DOHH2 (cell line): ENCODE data around the gene COL8A1.

Experiments used
- H3F3A ChIP-seq: fragments of 200-600 bp; sonication (generic), shearing (Covaris generic); 2 replicates; pipeline ENCODE4 v1.6.0; 2016; ENCODE audit warnings: antibody characterized with exemption, mild to moderate bottlenecking; ENCODE audit not compliant: control insufficient read depth, insufficient read depth
- H3K27ac ChIP-seq: fragments of 200-600 bp; sonication (generic); 2 replicates; pipeline ENCODE4 v1.5.1; 2014; ENCODE audit warnings: low read depth, mild to moderate bottlenecking, low read length, moderate library complexity
- H3K27me3 ChIP-seq: fragments of 200-600 bp; sonication (generic); 2 replicates; pipeline ENCODE4 v1.6.1; 2014; ENCODE audit warnings: mild to moderate bottlenecking, low read length, mixed read lengths; ENCODE audit not compliant: control insufficient read depth
- H3K36me3 ChIP-seq: fragments of 200-600 bp; sonication (generic); 2 replicates; pipeline ENCODE4 v1.6.1; 2014; ENCODE audit warnings: mild to moderate bottlenecking, low read length, moderate library complexity, mixed read lengths; ENCODE audit not compliant: control insufficient read depth
- H3K4me1 ChIP-seq: fragments of 200-600 bp; sonication (generic); 2 replicates; pipeline ENCODE4 v1.6.1; 2014; ENCODE audit warnings: mild to moderate bottlenecking, low read length, mixed read lengths; ENCODE audit not compliant: control insufficient read depth
- H3K4me2 ChIP-seq: fragments of 200-600 bp; sonication (generic); 2 replicates; pipeline ENCODE4 v1.6.0; 2014; ENCODE audit warnings: mild to moderate bottlenecking, low read length, moderate library complexity
- H3K4me3 ChIP-seq: fragments of 200-600 bp; sonication (generic); 2 replicates; pipeline ENCODE4 v1.5.1; 2014; ENCODE audit warnings: mild to moderate bottlenecking, low read length, mixed read lengths
- H3K79me2 ChIP-seq: fragments of 200-600 bp; sonication (generic); 2 replicates; pipeline ENCODE4 v1.6.1; 2014; ENCODE audit warnings: mild to moderate bottlenecking, low read length, mixed read lengths; ENCODE audit not compliant: control insufficient read depth
- H3K9me2 ChIP-seq: fragments of 200-600 bp; sonication (generic); replicated peaks from 2 replicates; pipeline ENCODE4 v1.6.1; 2014; ENCODE audit warnings: mild to moderate bottlenecking, low read length, mixed read lengths; ENCODE audit not compliant: control insufficient read depth
- H3K9me3 ChIP-seq: fragments of 200-600 bp; sonication (generic); 2 replicates; pipeline ENCODE4 v1.6.1; 2014; ENCODE audit warnings: antibody characterized with exemption, low read length, mixed read lengths; ENCODE audit not compliant: control insufficient read depth, insufficient read depth
- H4K20me1 ChIP-seq: fragments of 200-600 bp; sonication (generic); 2 replicates; pipeline ENCODE4 v1.6.0; 2014; ENCODE audit warnings: low read depth, mild to moderate bottlenecking, antibody characterized with exemption, low read length, moderate library complexity; ENCODE audit not compliant: control insufficient read depth, insufficient read depth
- EZH2phosphoT487 ChIP-seq: fragments of 200-600 bp; sonication (generic); IDR thresholded peaks from 2 replicates; pipeline ENCODE4 v1.6.1; 2017; ENCODE audit warnings: borderline replicate concordance, mild to moderate bottlenecking, antibody characterized with exemption, low read length, moderate library complexity, mixed read lengths
- TF ChIP-seq, protein P1 (sequence below): fragments of 200-600 bp; sonication (generic); IDR thresholded peaks from one replicate; pipeline ENCODE4 v1.5.1; 2014; ENCODE audit warnings: antibody characterized with exemption, mild to moderate bottlenecking, low read depth, low read length; ENCODE audit not compliant: poor library complexity, severe bottlenecking

Gene COL8A1

DNA sequence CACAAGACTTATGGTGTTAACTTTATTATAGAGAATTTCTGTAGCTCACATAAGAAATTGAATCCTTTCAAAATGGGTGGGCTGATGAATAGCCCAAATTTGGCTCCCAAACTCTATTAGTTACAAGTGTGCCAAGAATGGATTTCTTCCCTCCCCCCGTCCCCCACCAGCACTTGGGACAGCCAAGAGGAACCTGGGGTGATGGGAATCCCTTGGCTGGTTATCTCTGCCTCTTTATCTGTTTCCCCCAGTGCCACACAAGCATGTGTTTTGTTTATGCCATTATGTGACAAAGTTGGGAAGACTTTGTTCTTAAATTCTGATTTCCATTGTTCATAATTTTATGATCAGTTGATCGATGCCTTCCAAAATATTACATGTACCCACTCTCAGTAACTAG is 207.6 kb downstream of the COL8A1 start:
- Histone ChIP-seq H3K27me3 (no peaks in the 10 kb centered on the region), H3K36me3 (no peaks in the 10 kb centered on the region), H3K9me3 (no peaks in the 10 kb centered on the region), H3K27ac (no peak overlapping the region), H4K20me1 (peaks cover 14% of the 10 kb centered on the region; the same call in 1 of the 2 replicates), H3K4me1 (peaks cover 20% of the 10 kb centered on the region), H3K9me2 (no peaks in the 10 kb centered on the region), H3K4me2 (no peak overlapping the region), H3K79me2 (peaks cover 79% of the 10 kb centered on the region), H3K4me3 (no peak overlapping the region), H3F3A (no peaks in the 10 kb centered on the region; the same call in 1 of the 2 replicates)
- TF ChIP-seq EZH2phosphoT487: no peak
- TF ChIP-seq, protein P1, sequence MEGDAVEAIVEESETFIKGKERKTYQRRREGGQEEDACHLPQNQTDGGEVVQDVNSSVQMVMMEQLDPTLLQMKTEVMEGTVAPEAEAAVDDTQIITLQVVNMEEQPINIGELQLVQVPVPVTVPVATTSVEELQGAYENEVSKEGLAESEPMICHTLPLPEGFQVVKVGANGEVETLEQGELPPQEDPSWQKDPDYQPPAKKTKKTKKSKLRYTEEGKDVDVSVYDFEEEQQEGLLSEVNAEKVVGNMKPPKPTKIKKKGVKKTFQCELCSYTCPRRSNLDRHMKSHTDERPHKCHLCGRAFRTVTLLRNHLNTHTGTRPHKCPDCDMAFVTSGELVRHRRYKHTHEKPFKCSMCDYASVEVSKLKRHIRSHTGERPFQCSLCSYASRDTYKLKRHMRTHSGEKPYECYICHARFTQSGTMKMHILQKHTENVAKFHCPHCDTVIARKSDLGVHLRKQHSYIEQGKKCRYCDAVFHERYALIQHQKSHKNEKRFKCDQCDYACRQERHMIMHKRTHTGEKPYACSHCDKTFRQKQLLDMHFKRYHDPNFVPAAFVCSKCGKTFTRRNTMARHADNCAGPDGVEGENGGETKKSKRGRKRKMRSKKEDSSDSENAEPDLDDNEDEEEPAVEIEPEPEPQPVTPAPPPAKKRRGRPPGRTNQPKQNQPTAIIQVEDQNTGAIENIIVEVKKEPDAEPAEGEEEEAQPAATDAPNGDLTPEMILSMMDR: no peak

DNA sequence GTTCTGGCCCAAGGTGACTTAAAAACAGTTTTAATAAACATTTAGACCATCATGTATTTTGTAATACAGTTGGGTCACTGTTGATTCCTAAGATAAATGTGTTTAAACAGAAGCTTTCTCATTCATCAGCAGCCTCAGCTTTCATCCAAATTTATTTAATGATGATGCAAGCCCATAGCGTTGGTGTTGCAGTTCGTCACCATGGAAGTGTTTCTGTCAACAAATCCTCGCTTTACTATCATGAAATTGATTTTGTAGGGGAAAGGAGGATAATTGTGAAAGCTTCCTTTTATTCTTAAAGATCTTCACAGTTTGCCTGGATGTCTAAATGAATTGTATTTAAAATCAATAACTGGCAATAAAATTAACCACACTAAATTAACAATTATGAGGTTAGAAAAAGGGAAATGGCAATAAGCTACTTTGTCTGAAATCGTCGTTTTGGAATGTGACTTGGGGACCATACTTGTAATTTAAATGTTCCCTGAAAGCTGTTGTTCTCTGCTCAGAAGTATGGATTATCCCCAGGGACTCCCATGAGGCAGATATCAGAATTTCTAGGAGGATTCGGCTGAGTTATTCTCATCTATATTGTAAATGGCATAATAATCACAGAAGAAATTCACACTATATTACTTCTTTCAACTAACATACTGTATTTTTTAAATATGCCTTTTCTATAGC is 208.2 kb downstream of the COL8A1 start:
- no peaks in the 10 kb centered on the region for H3K9me2 ChIP-seq
- H4K20me1 ChIP-seq: peaks cover 15% of the 10 kb centered on the region; the same call in 1 of the 2 replicates
- H3K79me2 ChIP-seq: peaks cover 85% of the 10 kb centered on the region
- H3F3A ChIP-seq: no peaks in the 10 kb centered on the region; the same call in 1 of the 2 replicates
- H3K4me2 ChIP-seq: no peak overlapping the region
- H3K27ac ChIP-seq: no peak overlapping the region
- H3K4me1 ChIP-seq: peaks cover 20% of the 10 kb centered on the region
- no peaks in the 10 kb centered on the region for H3K36me3 ChIP-seq
- TF ChIP-seq, protein P1: no peak
- TF ChIP-seq EZH2phosphoT487: no peak
- no peak overlapping the region for H3K4me3 ChIP-seq
- H3K27me3 ChIP-seq: no peaks in the 10 kb centered on the region
- no peaks in the 10 kb centered on the region for H3K9me3 ChIP-seq

DNA sequence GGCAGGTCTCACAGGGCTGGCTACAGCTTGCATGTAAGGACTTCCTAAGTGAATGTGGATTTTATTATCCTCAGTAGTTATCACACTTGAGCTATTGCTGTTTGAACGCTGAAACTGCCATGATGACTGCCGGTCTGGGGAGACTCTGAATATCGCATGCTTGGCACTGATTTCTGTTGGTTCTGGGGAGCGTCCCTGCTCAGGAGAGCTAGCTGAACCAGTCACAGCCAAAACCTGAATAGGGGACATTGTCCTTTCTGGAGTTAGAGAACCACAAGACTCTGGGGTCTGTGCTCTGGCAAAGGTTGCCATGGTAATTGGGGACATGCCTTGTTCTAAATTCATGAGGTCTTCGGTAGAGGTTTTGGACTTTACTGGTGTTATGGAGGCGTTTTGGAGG is 210.0 kb downstream of the COL8A1 start:
- no peaks in the 10 kb centered on the region for H3K36me3 ChIP-seq
- H3K4me3 ChIP-seq: no peak overlapping the region
- no peaks in the 10 kb centered on the region for H3K9me2 ChIP-seq
- peaks cover 20% of the 10 kb centered on the region for H3K4me1 ChIP-seq
- H3K4me2 ChIP-seq: no peak overlapping the region
- H4K20me1 ChIP-seq: peaks cover 19% of the 10 kb centered on the region; the same call in 1 of the 2 replicates
- no peaks in the 10 kb centered on the region for H3K27me3 ChIP-seq
- H3K79me2 ChIP-seq: peaks cover 88% of the 10 kb centered on the region
- no peaks in the 10 kb centered on the region; the same call in 1 of the 2 replicates for H3F3A ChIP-seq
- TF ChIP-seq, protein P1: no peak
- TF ChIP-seq EZH2phosphoT487: no peak
- H3K9me3 ChIP-seq: no peaks in the 10 kb centered on the region
- H3K27ac ChIP-seq: no peak overlapping the region
